GM18951 (cell line): Measurements from ENCODE around the gene SCN1B.

Experiments used
- POLR2A ChIP-seq: IDR thresholded peaks from 4 replicates; pipeline ENCODE4 v1.6.1; 2011; ENCODE audit warnings: mild to moderate bottlenecking; ENCODE audit not compliant: insufficient read length, insufficient read depth; ENCODE audit errors: extremely low read depth
- in situ Hi-C: fragments of 300-500 bp; cut with MboI; formaldehyde crosslinking; loops from one replicate; pipeline ENCODE4 v1.12.0; 2022; ENCODE audit warnings: low sequenced_read_pairs, mixed read lengths, inconsistent platforms; ENCODE audit not compliant: unreplicated experiment

The SCN1B gene

DNA sequence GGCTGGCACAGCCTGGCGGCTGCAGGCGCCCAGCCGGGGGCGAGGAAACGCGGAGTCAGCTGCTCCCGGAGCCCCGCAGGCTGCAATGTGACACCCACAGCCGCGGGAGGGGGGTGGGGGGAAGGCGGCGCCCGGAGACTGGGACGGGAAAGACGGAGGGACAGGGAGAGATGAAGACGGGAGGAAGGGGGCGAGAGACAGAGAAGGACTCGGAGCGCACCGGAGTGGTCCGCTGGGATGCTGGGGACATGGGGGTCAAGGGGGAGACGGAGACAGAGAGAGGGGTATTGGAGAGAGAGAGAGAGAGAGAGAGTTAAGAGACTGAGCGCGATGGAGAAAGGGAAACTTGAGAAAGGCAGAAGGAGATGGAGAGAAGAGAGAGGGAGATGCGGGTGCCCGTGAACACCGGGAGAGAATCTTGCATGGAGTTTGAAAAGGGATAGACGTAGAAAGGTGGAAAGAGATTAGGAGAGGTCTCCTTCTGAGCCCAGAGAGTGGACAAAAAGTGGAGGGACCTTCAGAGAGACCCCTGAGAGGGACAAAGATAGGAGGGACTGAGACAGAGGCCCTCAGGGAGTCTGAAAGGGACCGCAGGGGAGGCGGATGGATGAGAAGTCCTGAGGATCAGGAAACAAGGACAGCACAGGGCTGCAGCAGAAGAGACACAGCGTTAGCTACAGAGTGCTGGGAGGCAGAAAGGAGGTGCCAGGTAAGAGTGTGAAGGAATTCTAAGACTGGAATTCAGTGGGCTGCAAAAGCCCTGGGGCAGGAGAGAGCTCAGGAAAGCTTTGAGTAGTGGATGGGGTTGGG is 1.0 kb downstream of the SCN1B start:
- no peak for TF ChIP-seq POLR2A
- in situ Hi-C loops: no loop called here

DNA sequence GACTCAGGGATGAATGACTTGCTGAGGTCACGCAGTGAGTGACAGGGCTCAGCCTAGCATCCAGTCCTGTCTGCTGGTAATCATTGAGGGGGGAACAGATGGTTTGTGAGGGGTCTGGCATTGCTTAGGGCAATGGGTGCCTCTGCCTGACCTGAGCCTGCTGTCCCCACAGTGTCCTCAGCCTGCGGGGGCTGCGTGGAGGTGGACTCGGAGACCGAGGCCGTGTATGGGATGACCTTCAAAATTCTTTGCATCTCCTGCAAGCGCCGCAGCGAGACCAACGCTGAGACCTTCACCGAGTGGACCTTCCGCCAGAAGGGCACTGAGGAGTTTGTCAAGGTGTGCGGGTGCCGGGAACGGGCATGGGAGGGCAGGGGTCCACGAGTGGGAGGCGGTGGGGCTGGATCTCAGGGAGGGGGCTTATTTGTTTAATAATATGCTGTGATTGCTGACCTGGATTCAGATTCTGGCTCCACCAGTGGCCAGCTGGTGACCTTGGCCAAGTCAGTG is 2.1 kb downstream of the SCN1B start:
- TF ChIP-seq POLR2A: no peak
- in situ Hi-C loops: no loop called here

DNA sequence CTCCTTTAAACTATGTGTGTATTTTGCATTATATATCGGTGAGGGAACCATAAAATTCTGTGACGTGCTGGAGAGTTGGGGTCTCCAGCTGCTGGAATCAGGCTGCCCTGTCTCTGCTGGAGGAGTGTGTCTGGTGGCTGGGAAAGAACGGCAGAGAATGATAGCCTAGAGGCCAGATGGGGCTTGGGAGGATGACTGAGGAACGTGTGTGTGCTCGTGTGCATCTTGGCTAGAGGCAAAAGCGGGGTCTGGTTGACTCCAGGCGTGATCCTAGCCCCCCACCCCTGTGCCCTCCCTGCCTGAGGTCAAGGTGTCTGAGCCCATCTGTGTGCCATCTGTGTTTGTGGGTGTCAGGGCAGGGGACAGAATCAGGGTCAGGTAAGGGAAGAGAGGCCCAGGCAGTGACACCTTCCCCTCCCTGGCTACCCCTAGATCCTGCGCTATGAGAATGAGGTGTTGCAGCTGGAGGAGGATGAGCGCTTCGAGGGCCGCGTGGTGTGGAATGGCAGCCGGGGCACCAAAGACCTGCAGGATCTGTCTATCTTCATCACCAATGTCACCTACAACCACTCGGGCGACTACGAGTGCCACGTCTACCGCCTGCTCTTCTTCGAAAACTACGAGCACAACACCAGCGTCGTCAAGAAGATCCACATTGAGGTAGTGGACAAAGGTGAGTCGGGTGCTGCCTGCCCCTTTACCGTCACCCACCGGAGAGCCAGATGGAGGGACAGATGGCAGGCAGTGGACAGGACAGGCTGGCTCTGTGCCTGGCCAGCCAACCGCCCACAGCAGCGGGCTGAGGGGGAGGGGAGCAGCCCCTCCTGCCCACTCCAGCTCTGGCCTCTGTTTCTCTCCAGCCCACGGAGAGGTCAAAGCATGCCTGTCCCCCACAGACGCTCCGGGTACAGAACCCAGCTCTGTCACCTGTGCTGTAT is 3.1 kb downstream of the SCN1B start:
- TF ChIP-seq POLR2A: no peak
- in situ Hi-C loops: no loop called here

DNA sequence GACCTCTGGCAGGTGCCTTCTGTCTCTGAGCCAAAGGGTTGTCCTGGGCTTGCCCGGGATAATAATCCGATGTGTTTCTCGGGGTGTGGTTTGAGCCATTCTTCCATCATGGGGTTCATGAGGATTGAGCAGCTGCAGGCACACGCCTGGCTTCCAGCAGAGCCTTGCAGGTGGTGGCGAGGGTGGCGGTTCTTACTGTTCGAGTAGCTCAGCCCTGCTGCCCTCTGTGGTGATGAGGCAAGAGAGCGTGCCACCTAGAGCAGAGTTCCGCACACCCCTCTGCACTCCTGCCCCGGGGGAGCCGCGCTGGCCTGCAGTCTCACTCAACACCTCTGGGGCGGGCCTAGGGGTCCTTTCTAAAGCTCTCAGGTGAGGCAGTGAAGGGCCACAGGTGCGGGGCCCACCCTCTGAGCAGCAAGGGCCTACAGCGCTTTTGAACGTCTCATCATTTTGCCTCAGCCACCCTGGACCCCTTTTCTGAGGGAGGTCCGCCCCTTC is 3.8 kb downstream of the SCN1B start:
- in situ Hi-C loops: no loop called here
- TF ChIP-seq POLR2A: no peak

DNA sequence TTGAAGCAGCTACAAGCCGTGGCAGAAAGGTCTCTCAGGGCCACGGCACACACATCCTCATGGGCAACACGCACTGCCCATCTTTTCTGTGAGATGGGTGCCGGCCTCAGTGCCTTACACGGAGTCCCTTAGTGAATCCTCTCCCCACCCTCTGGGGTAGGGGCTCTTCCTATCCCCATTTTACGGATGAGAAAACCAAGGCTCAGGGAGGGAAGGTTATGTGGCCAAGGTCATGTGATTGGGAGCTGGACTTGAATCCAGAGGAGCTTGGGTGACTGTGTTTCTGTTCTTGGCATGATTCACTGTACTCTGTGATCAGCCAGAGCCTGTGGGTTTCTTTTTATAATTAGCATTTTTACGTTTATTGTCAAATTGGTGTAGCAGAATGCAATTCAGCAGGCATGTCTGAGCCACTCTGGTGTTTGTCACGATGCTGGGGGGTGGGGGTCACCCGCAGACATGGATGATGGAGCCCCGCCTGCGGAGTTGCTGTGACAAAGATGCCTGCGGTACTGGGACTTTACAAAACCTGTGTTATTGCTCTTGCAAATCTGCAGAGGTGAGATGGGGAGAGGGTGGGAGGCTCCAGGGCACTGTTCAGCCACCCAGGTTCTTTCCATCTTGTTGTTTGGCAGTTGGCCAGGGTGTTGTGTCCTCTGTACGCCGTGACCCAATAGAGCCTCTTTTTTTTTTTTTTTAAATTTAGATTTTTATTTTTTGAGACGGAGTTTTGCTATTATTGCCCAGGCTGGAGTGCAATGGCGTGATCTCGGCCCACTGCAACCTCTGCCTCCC is 4.5 kb downstream of the SCN1B start:
- no peak for TF ChIP-seq POLR2A
- in situ Hi-C loops: no loop called here

DNA sequence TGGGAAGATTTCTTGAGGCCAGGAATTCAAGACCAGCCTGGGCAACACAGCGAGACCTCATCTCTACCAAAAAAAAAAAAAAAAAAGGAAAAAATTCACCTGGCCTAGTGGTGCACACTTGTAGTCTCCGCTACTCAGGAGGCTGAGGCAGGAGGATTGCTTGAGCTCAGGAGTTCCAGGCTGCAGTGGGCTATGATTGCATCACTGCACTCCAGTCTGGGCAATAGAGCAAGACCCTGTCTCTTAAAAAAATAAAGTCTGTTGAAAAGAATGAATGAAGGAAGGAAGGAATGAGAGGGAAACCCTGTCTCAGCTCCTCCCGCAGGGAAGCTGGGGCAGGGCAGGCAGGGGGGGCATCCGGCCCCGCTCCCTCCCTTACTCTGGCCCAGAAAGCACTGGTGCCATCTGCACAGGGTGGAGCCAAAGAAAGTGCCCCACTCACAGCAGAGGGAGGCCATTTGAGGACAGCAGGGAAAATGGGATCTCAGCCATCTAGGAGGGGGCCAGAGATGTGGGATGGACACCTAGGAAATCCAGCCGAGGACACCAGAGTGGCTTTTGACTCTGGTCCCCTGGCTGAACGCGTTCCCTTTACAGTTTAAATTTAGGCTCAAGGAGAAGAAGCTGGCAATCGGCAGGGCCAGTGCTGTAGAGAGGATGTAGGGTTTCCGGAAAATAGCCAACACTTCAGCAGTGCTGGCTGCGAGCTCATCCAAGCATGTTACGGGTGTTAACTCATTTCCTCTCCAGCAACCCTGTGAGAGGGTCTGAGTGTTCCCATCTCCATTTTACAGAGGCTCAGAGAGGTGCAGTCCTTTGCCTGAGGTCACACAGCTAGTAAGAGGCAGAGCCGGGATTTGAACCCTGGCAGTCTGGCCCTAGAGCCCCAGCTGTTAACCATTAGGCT is 7.7 kb downstream of the SCN1B start:
- in situ Hi-C loops: no loop called here
- no peak for TF ChIP-seq POLR2A

DNA sequence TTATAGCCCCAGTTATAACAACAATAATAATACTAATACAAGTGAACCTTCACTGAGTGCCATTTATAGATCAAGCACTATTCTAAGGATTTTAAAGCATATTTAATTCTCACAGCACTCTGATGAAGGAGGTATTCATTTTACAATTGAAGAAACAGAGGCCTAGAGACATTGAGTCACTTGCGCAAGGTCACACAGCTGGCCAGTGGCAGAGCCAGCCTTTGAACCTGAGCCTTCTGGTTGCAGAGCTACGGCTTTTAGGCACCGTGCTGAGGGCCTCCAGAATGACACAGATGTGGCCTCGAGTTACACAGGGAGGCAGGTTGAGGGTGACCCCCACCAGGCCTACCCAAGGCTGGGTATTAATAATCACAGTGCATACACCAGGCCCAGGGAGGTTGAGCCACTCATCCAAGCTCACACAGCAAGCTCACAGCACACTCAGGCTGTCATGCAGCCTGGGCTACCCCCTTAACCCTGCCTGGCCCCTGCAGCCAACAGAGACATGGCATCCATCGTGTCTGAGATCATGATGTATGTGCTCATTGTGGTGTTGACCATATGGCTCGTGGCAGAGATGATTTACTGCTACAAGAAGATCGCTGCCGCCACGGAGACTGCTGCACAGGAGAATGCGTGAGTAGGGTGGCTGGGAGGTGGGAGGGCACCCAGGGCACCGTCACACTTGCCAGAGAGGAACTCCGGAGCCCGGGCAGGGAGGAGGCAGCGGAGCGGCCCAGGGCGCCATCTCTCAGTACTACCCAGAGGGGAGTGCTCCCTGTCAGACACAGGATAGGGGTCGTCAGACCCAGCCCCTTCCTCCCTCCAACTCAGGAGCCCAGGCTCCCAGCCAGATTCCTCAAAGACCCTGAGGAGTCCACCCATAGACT is 8.6 kb downstream of the SCN1B start:
- TF ChIP-seq POLR2A: no peak
- in situ Hi-C loops: no loop called here

DNA sequence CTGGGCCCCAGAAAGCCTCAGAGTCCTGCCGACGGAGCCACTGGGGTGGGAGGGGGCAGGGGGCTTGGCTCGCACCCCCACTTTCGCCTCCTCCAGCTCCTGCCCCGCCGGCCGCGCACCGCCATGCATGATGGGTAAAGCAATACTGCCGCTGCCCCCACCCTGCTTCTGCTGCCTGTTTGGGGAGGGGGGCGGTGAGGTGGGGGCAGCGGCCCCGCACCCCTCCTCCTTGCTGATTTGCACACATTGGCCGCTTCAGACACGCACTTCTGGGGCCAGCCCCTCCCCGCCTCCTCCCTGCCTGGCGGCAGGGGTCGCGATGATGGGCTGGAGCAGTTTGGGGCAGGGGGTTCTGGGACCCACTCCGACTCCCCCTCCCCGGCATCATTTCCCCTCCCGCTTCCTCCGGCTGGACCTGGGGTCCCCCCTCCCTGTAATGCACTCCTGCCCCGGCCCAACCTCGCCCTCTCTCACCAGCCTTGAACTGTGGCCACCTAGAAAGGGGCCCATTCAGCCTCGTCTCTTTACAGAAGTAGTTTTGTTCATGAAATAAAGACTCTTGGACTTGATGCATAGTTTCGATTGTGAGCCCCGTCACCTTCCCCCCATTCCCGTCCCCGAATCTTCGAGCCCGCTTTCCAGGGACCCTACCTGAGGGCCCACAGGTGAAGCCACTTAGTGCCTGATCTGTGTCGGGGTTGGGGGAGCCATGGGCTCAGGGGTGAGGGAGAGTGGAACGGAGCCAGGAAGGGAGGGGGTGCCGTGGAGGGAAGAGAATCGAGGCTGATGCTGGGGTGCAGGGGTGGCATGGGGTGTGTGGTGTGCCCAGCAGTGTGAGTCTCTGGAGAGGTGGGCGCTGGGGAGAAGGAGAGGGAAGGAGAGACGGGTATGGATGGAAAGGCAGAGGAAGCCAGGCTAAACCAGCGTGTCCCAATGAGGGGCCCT is 9.9 kb downstream of the SCN1B start:
- in situ Hi-C loops: no loop called here
- TF ChIP-seq POLR2A: no peak

DNA sequence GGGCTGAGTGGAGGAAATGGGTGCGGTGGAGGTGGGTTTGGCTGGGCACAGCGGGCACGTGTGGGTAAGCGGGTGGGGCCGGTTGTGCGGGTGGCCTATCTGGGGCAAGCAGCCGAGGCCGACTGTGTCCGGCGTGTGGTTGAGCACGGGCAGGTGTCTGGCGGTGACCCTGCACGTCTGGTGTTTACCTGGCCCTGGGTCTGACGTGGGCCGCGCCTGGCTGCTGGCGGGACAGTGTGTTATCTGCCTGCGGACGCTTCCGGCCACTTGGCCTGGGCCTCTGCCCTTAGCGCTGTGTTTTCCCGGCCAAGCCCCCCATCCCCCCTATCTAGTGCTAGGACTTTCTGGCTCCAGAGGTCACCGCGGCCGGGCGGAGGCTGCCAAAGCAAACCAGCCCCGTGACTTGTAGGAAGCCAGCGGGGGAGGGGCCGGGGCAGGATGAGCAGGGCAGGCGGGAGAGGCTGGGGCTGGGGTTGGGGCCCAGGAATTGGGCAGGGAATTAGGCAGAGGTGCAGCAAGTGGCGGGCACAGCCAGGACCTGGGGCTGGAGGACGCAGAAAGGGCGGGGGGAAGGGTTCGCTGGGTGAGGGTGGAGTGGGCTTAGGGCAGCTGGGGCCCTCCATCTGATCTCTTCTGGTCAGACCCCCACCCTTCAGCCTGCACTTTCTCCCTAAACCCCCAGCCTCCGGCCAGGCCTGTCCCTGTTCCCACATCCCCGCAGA is 10.7 kb downstream of the SCN1B start:
- TF ChIP-seq POLR2A: no peak
- in situ Hi-C loops: no loop called here
